ENCODE results near the gene EGFR. TPM values are rescaled to one million over a fixed set of nuclear protein-coding genes. Genes with fewer than 3 reads are reported as not detected.

Gene EGFR
- polyA plus RNA-seq, 12 donors = 25.3 to 66.1 (median 28.9) TPM; not detected in 1

DNA sequence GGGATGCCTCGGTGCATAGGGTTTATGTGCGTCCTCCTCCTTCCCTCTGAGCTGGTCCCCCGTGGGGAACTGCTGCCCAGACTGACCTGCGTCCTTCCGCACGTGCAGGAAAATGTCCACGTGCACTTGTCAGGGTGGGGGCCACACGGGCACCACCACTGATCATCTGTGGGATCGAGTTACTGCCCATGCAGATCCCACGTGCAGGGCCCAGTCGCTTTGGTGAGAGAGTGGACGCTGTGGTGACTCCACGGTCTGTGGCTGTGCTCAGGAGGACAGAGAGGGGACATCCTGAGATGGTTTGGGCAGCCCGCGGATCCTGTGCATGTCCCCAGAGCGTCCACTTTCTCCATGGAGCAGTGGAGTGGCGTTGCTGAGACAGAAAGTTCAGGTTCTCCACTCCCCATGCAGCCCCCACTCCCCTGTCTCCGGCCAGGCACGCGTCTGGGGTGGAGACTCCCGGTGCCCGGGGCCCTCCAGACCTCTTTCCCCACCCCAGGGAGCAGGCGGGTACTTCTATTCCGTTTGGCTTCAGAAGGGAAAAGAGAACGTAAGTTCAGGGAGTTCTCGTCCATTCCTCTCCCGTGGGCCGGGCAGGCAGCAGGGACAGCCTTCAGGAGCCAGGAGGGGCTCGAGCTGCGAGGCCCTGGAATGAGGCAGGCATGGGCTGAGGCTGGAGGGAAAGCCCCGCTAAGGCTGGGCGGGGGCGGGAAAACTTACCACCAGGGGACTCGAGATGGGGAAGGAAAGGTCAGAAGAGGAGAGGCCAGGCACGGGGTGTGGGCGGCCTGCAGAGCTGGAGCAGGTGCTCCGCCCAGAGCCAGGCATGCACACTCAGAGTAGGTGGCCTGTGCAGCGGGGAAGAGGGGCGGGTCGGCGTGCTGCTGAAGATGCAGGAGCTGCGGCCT, 59.9 kb downstream of the EGFR start:
- no peak for DNase-seq

DNA sequence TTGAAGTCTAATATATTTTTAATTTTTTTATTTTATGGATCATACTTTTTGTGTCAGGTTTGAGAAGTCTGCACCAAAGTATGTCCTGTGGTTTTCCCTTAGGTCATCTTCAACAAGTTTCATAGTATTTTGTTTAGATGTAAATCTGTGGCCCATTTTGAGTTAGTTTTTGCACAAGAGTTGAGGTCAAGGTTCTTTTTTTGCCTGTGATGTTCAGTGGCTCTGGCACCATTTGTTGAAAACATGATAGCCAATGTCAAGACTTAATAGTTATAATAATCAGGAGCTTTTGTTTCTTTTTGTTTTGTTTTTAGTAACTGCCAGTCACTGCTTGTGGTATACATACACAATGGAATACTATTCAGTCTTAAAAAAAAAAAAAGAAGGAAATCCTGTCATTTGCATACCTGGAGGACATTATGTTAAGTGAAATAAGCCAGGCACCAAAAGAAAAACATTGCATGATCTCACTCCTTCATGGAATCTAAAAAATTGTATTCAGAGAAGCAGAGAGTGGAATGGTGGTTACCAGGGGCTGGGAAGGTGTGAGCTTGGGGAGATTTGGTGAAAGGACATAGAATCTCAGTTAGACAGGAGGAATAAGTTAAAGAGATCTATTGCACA, 61.3 kb downstream of the EGFR start:
- DNase-seq = no peak

DNA sequence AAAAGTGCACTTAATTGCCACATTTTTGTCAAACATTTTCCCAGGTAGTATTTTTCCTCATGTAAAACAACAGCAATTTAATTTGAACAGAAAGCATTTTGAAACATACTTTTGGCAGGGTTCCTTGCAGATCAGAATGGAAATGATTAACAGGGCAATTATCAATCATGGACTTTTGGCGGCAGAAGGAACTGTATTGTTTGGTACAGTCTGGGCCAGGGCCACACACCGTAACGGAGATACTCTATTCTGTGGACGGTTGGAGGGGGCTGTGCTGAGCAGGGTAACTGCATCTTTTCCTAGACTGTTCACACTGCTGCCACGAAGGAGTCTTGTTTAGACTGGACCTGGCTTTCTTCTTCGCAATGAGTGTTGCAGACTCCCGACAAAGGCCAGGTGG, 62.3 kb downstream of the EGFR start:
- no peak for DNase-seq

GRCh38 chr7:55081472-55082227, 62.8 kb downstream of the EGFR start:
- no peak for DNase-seq

DNA sequence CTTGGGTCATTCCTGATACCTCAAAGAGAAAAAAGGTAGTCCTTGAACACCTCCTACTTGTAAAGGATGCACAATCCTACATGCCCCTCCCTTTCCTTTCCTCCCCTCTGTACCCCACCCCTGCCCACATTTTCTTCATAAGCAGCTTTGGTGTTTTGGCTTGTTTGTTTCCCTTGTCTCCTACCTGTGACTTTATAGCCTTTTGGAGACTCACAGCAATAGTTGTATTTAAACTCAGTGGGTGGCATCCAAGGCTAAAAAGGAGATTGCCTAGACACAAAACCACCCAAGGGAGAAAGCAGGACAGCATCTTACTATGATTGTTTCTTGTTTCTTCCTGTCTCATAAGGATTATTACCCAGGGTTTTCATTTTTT, 63.4 kb downstream of the EGFR start:
- no peak for DNase-seq

DNA sequence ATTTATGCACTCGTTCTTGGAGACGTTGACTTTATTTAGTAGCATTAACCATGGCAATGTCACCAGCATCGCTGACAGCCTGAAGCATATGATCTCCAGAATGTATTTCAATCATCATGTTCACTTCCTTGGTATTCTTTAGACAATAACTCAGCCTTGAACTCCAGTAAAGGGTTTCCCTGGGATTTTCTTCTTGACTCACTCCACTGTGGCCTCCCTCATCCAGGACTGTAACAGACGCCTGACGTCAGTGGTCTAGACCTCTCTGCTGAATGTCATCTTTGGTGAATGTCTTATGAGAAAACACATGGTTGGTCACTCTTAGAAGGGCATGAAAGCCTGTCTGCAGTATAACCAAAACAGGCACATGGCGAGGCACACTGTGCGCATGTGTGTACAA, 64.4 kb downstream of the EGFR start:
- DNase-seq = no peak

DNA sequence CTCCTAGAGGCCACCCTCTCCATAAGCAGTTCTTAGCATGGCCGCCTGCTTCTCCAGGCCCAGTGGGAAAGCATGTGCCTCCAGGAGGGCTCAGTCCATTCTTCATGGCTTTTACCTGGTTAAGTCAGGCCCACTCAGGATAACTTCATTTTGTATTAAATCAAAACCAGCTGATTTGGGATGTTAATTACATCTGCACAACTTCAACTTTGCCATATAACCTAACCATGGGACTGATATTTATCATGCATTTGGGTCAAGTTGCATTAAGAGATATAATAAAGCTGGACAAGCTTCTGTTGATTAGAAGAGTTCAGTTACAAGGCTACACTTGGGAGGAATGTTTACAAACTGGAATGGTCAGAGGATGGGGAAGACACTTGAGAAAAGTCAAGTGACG, 65.5 kb downstream of the EGFR start:
- DNase-seq = no peak

DNA sequence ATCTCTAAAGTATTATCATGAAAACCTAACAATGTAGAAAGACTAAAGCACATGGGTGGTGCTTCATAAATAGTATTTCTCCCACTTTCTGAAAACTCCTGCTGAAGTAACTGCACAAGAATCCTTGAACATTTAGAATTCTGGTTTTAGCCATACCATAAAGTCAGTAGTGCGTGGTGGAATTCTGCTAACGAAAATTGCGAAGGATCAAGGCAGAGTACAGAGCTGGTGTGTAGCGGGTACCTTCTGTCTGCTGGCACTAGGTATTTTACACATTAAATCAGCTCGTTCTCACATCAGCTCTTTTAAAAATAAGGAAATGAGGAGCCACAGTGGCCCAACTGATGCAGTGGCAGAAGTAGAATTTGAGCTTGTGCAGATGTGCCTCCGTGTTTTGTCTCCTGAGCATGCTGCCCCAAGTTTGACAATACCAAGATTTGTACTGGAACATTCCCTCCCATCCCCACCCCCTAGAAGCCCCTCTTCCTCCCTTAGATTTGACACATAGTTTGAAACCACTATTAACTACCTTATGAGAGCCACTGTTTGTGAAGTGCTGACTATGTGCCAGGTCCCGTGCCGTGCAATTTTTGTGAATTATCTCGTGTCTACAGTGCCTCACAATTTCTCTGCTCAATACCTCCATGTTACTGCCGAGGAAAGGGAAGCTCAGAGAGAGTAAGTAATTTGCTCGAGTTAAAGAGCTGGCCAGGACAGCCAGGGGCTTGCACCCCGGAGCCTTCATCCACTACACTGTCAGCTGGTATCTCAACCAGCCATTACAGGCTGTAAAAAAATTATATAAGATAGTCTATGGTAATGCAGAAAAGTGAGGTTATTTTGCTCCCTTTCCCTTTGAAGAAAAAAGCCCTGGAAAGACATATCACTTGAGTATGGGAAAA, 66.9 kb downstream of the EGFR start:
- no peak for DNase-seq

- no peak for DNase-seq
Observed at GRCh38 chr7:55086413-55087201, 67.8 kb downstream of the EGFR start.

DNA sequence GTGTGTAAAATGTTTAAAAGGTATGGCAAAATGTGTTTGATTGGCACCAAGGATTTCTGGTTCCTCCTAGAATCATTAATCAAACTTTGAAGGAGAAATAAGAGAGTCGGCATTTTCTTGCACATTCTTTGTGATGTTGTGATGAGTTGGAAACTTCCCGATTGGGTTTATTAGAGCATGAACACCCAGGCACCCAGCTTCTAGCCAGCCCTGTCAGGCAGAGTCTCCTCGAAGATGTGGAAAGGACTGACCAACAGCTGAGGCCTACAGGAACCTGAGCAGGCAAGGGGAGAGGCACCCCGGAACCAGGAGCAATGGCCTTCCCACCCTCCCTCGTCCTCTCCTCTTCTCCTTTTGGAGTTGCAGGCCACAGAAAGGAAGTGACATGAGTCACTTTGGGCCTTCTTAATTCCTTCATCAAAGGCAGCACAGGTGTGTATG, 68.7 kb downstream of the EGFR start:
- no peak for DNase-seq

DNA sequence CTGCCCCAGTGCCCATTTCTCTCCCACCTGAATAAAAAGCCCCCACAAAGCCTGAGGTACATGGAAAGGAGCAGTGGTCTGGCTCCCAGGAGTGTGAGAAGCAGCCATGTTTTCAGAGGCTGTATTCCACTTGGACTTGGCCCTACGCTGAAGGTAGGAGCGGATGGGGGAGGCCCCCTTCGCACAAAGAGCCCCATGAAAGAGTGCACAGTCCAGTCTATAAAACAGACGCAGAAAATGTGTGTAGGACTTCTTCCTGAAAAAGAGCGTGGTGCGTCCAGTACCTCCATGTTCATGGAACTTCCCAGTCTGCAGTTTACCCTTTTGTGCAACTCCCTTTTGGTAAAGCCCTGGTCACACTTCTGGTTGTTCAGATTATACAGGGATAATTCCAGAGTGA, 69.3 kb downstream of the EGFR start:
- DNase-seq = no peak

- no peak for DNase-seq
Observed at GRCh38 chr7:55088620-55089019, 69.8 kb downstream of the EGFR start.

- no peak for DNase-seq
Observed at GRCh38 chr7:55092186-55092974, 73.6 kb downstream of the EGFR start.

- DNase-seq = no peak
Observed at GRCh38 chr7:55092975-55093373, 74.2 kb downstream of the EGFR start.

- DNase-seq = no peak
Observed at GRCh38 chr7:55093674-55094073, 74.9 kb downstream of the EGFR start.

DNA sequence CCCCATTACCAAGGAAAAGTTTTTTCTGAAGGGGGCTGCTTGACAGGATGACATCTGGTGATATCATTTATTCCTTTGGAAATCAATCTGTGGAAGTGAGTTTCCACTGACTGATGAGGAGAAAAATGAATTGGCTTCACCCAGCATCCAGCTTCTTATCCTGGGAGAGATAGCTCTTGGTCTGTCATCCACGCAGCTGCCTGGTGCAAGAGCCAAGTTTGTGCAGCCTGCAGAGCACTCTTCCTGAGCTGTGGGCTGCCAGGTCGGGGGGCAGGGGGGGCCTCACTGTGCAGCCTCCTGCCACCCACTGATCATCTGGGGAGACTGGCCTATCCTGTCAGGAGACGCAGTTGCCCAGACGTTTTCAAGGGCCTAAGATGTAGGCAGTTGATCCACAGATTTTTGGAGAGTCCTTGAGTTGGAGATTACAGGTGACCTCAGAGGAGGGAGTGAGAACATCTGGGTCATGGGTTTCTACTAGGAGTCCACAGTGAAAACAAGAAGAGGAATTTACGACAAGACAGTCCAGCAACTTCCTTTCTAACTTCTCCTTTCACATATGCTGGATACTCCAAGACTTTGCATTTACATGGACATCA, 75.4 kb downstream of the EGFR start:
- DNase-seq = peak; percentile 74

- no peak for DNase-seq
Observed at GRCh38 chr7:55095672-55096071, 76.9 kb downstream of the EGFR start.

GRCh38 chr7:55096323-55096722, 77.5 kb downstream of the EGFR start:
- DNase-seq = no peak

DNA sequence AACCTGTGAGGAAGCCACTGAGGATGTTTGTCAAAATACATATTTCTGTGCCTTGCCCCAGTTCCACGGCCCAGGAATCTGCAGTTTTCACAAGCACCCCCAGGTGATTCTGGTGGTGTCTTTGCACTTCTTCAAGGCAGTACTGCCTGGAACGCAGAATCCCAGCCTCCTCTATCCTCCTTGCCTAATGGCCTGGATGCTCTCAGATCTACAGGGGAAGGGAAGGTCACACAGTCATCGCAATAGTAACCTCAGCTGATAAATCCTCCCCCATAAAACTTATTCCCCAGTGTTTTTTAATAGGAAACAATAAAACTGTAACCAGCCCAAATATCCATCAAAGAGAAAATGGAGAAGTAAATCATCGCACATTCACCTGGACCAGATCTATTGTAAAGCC, 78.3 kb downstream of the EGFR start:
- DNase-seq = no peak

Data from muscle of arm (tissue), 12 donors.